T-helper 1 cell (primary cell): ENCODE data around the gene PTPRJ.

Experiments used
- DNase-seq, 5 donors: peaks; one replicate each; pipeline ENCODE4 v3.0.0-alpha.2; 2012 to 2020

Gene PTPRJ

GRCh38 chr11:47997063-47998053, 17.0 kb downstream of the PTPRJ start:
- no peak for DNase-seq

GRCh38 chr11:47998345-47998732, 18.0 kb downstream of the PTPRJ start:
- no peak for DNase-seq

GRCh38 chr11:47998733-47999359, 18.5 kb downstream of the PTPRJ start:
- no peak for DNase-seq

GRCh38 chr11:48000432-48000831, 20.1 kb downstream of the PTPRJ start:
- no peak for DNase-seq

GRCh38 chr11:48001438-48002021, 21.2 kb downstream of the PTPRJ start:
- peak; percentile 58 to 98 (median 76) for DNase-seq

GRCh38 chr11:48002561-48002960, 22.2 kb downstream of the PTPRJ start:
- no peak for DNase-seq

- no peak for DNase-seq
These were observed 23.6 kb downstream of the PTPRJ start for GRCh38 chr11:48003926-48004325.

GRCh38 chr11:48004456-48004855, 24.1 kb downstream of the PTPRJ start:
- DNase-seq, result no peak

- peak in 1 of 5 donors; percentile 61 for DNase-seq
These were observed 24.8 kb downstream of the PTPRJ start for GRCh38 chr11:48005136-48005535.

GRCh38 chr11:48005831-48006270, 25.5 kb downstream of the PTPRJ start:
- DNase-seq, result peak in 1 of 5 donors; percentile 45

GRCh38 chr11:48006301-48006992, 26.1 kb downstream of the PTPRJ start:
- peak in 1 of 5 donors; percentile 92 for DNase-seq

- no peak for DNase-seq
These were observed 27.3 kb downstream of the PTPRJ start for GRCh38 chr11:48007677-48008076.

- DNase-seq, result peak in 1 of 5 donors; percentile 87
These were observed 28.6 kb downstream of the PTPRJ start for GRCh38 chr11:48008951-48009270.

- no peak for DNase-seq
These were observed 30.9 kb downstream of the PTPRJ start for GRCh38 chr11:48011102-48011797.

- DNase-seq, result peak in 4 of 5 donors; percentile 34 to 71 (median 43)
These were observed 31.5 kb downstream of the PTPRJ start for GRCh38 chr11:48011798-48012391.

- DNase-seq, result peak in 3 of 5 donors; percentile 35 to 89 (median 46)
These were observed 33.0 kb downstream of the PTPRJ start for GRCh38 chr11:48013269-48013901.

GRCh38 chr11:48014917-48015316, 34.6 kb downstream of the PTPRJ start:
- no peak for DNase-seq

- DNase-seq, result peak in 2 of 5 donors; percentile 25 to 77
These were observed 36.9 kb downstream of the PTPRJ start for GRCh38 chr11:48017105-48017830.

- no peak for DNase-seq
These were observed 37.6 kb downstream of the PTPRJ start for GRCh38 chr11:48017831-48018527.
